Prostate gland (tissue), 2 donors: ENCODE measurements around the gene GNAI3.

Source experiments
- CTCF ChIP-seq, 4 experiments: fragments of 200-600 bp in 2 of 4; fragments of 450-650 bp in 2 of 4; sonication (generic) in 2 of 4; IDR thresholded peaks; 1 replicate in 3 of 4; 2 replicates in 1 of 4; pipeline ENCODE4 v1.5.1; 2016 to 2019; ENCODE audit warnings: antibody characterized with exemption in 4 of 4, mild to moderate bottlenecking in 2 of 4, moderate library complexity in 2 of 4
- POLR2A ChIP-seq: fragments of 450-650 bp; IDR thresholded peaks from one replicate; pipeline ENCODE4 v1.6.1; 2016; ENCODE audit warnings: antibody characterized with exemption, mild to moderate bottlenecking
- POLR2AphosphoS5 ChIP-seq: sonication (generic); formaldehyde crosslinking; IDR thresholded peaks from one replicate; pipeline ENCODE4 v1.6.1; 2017; ENCODE audit warnings: antibody characterized with exemption

- no peak for TF ChIP-seq CTCF (IDR thresholded peaks at IDR 0.05)
- no peak for TF ChIP-seq POLR2A
- TF ChIP-seq POLR2AphosphoS5: no peak
Measured at GRCh38 chr1:109547463-109548320, 723 bp upstream of the GNAI3 start.
